ENCODE measurements around the gene GHRHR.

GHRHR gene

DNA sequence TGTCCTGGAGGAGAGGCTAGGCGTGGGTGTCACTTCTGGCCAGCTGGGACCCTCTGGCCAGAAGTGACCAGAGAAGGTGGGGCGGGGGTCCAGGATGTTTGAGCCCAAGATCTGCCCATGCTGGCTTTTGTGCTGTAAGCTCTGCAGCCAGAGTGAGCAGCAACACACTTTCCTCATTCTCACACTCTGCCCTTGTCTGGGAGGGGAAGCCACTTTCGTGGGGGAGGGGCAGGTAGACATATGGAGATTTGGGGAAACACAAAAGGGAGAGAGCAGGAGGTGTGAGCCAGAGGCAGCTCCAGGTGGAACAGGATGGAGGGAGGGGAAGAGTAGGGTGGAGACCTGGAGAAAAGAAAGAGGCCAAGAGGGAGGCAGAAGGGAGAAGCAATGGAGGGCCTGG, 56.9 kb downstream of the GHRHR start:
- peaks cover 5% of the 10 kb centered on the region for H3K4me1 ChIP-seq (ENCODE audit: control insufficient read depth, insufficient read depth, low read length)
- H3K4me3 ChIP-seq (ENCODE audit: low read length): no peak overlapping the region
- H3K36me3 ChIP-seq (ENCODE audit: control insufficient read depth, insufficient read depth, low read length): no peaks in the 10 kb centered on the region
- H3K9me3 ChIP-seq (ENCODE audit: control insufficient read depth, insufficient read depth, low read length): no peaks in the 10 kb centered on the region
- H3K27me3 ChIP-seq (ENCODE audit: control insufficient read depth, insufficient read depth, low read length): no peaks in the 10 kb centered on the region
- no CpG with 5 or more reads among the region's 3 CpGs for WGBS (ENCODE audit: insufficient coverage, insufficient read length)
- no peak for DNase-seq (ENCODE audit: low read depth, low spot score)
- no peak overlapping the region for H3K27ac ChIP-seq (ENCODE audit: low read length)

DNA sequence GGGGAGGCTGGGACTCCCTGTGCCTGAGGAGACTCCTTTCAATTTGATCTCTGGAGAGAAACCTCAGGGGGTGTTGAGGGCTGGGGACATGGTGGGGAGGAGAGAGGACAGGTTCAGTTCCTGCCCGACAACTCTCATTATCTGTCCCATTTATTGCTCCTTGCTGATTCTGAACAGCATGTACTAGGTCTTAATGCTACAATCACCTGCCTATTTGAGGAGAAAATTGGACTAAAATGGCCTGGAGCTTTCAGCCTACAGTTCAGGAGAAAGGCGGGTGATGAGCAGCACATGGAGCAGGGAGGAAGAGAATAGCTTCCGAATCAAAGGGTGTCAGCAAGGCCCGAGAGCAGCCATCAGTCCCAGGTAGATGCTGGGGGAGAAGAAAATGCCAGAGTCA, 58.4 kb downstream of the GHRHR start:
- no peak for DNase-seq (ENCODE audit: low read depth, low spot score)
- WGBS (ENCODE audit: insufficient coverage, insufficient read length): no CpG with 5 or more reads among the region's 4 CpGs

DNA sequence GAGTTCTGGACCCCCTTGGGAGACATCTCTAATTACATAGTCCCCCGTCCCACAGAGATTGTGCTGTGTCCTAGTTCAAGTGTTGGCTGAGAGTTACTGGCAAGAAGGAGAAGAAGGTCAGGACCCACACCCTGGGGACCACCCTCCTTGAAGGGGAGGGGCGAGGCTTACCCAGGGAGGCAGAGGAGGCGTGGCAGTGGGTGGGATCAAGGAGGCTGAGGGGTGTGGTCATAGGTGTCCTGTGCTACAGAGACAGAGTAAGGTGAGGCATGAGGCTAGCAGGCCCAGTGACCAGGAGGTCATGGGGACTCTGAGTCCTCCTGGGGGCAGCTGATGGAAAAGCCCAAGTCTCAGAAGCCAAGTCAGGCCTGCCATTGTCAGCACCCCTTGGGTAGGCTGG, 59.0 kb downstream of the GHRHR start:
- H3K27me3 ChIP-seq (ENCODE audit: control insufficient read depth, insufficient read depth, low read length): no peaks in the 10 kb centered on the region
- H3K4me1 ChIP-seq (ENCODE audit: control insufficient read depth, insufficient read depth, low read length): peaks cover 7% of the 10 kb centered on the region
- WGBS (ENCODE audit: insufficient coverage, insufficient read length): no CpG with 5 or more reads among the region's 3 CpGs
- H3K36me3 ChIP-seq (ENCODE audit: control insufficient read depth, insufficient read depth, low read length): no peaks in the 10 kb centered on the region
- no peaks in the 10 kb centered on the region for H3K9me3 ChIP-seq (ENCODE audit: control insufficient read depth, insufficient read depth, low read length)
- H3K4me3 ChIP-seq (ENCODE audit: low read length): no peak overlapping the region
- DNase-seq (ENCODE audit: low read depth, low spot score): no peak
- H3K27ac ChIP-seq (ENCODE audit: low read length): no peak overlapping the region

More for the DNA sequence above, 58.4 kb downstream of the GHRHR start:
- Histone ChIP-seq H3K27ac (ENCODE audit: low read length) (no peak overlapping the region), H3K9me3 (ENCODE audit: control insufficient read depth, insufficient read depth, low read length) (no peaks in the 10 kb centered on the region), H3K4me1 (ENCODE audit: control insufficient read depth, insufficient read depth, low read length) (peaks cover 6% of the 10 kb centered on the region), H3K36me3 (ENCODE audit: control insufficient read depth, insufficient read depth, low read length) (no peaks in the 10 kb centered on the region), H3K27me3 (ENCODE audit: control insufficient read depth, insufficient read depth, low read length) (no peaks in the 10 kb centered on the region), H3K4me3 (ENCODE audit: low read length) (no peak overlapping the region)

DNA sequence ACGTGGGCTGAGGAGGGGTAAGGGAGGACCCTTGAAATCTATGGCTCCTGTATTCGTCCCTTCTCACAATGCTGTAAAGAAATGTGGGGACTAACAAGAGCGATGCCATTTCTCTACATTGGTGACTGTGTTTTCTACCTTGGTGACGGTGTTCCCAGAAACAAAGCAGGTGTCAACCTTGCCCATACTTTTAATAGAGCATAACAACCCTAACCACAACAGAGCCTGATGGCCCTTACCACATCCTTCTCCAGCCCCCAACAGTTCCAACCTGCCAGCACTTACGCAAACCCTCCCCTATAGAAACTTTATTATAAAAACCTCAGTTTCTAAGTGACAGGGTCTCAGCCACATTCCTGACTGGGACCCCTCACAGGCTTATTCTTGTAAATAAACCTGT, 60.1 kb downstream of the GHRHR start:
- DNase-seq (ENCODE audit: low read depth, low spot score): no peak
- no peaks in the 10 kb centered on the region for H3K36me3 ChIP-seq (ENCODE audit: control insufficient read depth, insufficient read depth, low read length)
- no peak overlapping the region for H3K27ac ChIP-seq (ENCODE audit: low read length)
- peaks cover 7% of the 10 kb centered on the region for H3K4me1 ChIP-seq (ENCODE audit: control insufficient read depth, insufficient read depth, low read length)
- H3K9me3 ChIP-seq (ENCODE audit: control insufficient read depth, insufficient read depth, low read length): no peaks in the 10 kb centered on the region
- no peak overlapping the region for H3K4me3 ChIP-seq (ENCODE audit: low read length)
- H3K27me3 ChIP-seq (ENCODE audit: control insufficient read depth, insufficient read depth, low read length): no peaks in the 10 kb centered on the region
- WGBS (ENCODE audit: insufficient coverage, insufficient read length): no CpG with 5 or more reads among the region's 5 CpGs

DNA sequence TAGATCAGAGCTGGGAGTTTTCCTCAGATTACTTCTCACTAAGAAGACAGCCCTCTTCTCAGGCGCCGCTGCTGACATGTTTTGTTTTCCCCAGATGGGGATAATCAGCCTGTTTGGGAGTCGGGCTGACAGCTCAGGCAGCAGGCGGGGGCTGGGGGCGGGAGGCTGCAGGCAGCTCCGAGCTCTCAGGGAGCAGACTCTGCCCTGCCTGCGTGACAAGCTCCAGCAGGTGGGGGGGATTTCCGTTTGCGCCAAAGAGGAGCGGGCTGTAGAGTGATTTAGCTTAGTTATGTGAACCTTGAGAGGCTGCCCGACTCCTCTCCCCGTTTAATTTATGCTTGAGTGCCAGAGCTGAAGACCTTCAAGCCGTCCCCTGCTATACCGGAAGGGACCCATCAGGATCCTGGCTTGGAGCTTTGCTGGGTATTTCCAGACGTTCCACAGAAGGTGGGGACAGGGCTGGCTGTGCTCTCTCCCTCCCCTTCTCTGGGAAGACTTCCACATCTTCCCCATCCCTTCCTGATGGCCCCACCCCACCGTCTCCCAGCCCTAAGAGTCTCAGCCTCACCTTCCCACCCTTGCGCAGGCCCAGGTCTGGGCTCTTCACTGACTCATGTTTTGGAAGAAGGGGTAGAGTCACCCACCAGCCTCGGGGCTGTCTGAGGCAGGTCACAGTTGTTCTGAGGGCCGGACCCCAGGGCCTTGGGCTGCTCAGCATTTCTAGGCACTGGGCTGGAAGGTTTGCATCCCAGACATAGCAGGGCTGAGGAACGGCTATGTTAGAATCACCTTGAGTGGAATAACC, 63.6 kb downstream of the GHRHR start:
- WGBS (ENCODE audit: insufficient coverage, insufficient read length): no CpG with 5 or more reads among the region's 20 CpGs
- H3K36me3 ChIP-seq (ENCODE audit: control insufficient read depth, insufficient read depth, low read length): no peaks in the 10 kb centered on the region
- no peaks in the 10 kb centered on the region for H3K27me3 ChIP-seq (ENCODE audit: control insufficient read depth, insufficient read depth, low read length)
- H3K4me1 ChIP-seq (ENCODE audit: control insufficient read depth, insufficient read depth, low read length): peaks cover 3% of the 10 kb centered on the region; the same call in 1 of the 2 replicates
- H3K4me3 ChIP-seq (ENCODE audit: low read length): no peak overlapping the region
- no peak for DNase-seq (ENCODE audit: low read depth, low spot score)
- H3K9me3 ChIP-seq (ENCODE audit: control insufficient read depth, insufficient read depth, low read length): no peaks in the 10 kb centered on the region
- no peak overlapping the region for H3K27ac ChIP-seq (ENCODE audit: low read length)

DNA sequence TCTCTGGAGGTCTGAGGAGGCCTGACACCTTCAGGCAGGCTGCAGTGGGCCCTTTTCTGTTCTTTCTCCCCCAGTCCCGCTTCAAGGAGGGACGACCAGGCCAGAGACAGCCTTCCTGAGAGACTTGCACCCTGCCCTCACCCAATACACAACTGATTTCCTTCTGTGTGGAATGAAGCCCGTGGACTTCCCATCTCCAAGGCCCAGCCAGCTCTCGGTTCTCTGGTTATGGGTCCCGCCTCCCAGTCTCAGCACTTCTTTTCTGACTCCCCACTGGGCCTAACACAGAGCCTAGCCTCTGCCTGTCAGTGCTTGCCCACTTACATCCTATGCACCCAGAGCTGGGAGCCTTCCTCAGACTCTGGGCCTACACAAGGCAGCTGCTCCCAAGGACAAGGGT, 64.3 kb downstream of the GHRHR start:
- WGBS (ENCODE audit: insufficient coverage, insufficient read length): no CpG with 5 or more reads among the region's 5 CpGs
- H3K4me1 ChIP-seq (ENCODE audit: control insufficient read depth, insufficient read depth, low read length): peaks cover 3% of the 10 kb centered on the region; the same call in 1 of the 2 replicates

DNA sequence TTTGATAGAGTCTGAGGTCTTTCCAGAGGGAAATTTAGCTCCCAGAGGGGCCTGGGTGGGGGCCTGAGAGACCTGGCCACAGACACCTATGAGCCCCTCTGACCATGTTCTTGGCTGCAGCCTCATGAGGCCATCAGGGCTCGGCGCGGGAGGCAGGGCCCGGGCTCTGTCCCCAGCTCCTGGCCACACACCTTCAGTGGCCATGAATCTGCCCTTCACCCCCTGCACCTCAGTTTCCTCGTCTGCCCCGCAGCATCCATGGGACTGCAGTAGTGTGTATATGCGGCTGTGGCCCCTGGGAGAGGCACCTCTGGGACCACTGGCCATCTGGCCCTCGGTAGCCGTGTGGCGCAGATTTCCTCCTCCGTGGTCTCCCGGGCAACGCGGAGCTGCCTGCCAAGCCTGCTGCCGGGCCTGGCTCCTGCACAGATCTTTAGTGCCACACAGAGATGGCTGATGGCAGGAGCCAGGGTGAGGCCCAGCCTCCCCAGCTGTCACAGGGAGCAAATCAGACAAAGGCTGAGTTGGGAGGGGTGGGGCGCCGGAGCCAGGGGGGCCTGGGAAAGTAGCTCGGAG, 64.8 kb downstream of the GHRHR start:
- Histone ChIP-seq H3K27me3 (ENCODE audit: control insufficient read depth, insufficient read depth, low read length) (no peaks in the 10 kb centered on the region), H3K9me3 (ENCODE audit: control insufficient read depth, insufficient read depth, low read length) (no peaks in the 10 kb centered on the region), H3K36me3 (ENCODE audit: control insufficient read depth, insufficient read depth, low read length) (no peaks in the 10 kb centered on the region), H3K4me1 (ENCODE audit: control insufficient read depth, insufficient read depth, low read length) (peaks cover 3% of the 10 kb centered on the region; the same call in 1 of the 2 replicates), H3K27ac (ENCODE audit: low read length) (no peak overlapping the region), H3K4me3 (ENCODE audit: low read length) (no peak overlapping the region)
- WGBS (ENCODE audit: insufficient coverage, insufficient read length): no CpG with 5 or more reads among the region's 18 CpGs
- DNase-seq (ENCODE audit: low read depth, low spot score): no peak

More for the DNA sequence above, 64.3 kb downstream of the GHRHR start:
- H3K9me3 ChIP-seq (ENCODE audit: control insufficient read depth, insufficient read depth, low read length): no peaks in the 10 kb centered on the region
- H3K27me3 ChIP-seq (ENCODE audit: control insufficient read depth, insufficient read depth, low read length): no peaks in the 10 kb centered on the region
- no peak overlapping the region for H3K27ac ChIP-seq (ENCODE audit: low read length)
- no peaks in the 10 kb centered on the region for H3K36me3 ChIP-seq (ENCODE audit: control insufficient read depth, insufficient read depth, low read length)
- DNase-seq (ENCODE audit: low read depth, low spot score): no peak
- no peak overlapping the region for H3K4me3 ChIP-seq (ENCODE audit: low read length)
